GM18508 (cell line): Measurements from ENCODE around the gene SLC22A23.

Source experiments
- ATAC-seq: cut with Tn5 transposase; IDR thresholded peaks from one replicate; pipeline ENCODE4 v1.9.1; 2021; ENCODE audit warnings: moderate number of reproducible peaks; ENCODE audit not compliant: insufficient read depth, unreplicated experiment

The SLC22A23 gene

DNA sequence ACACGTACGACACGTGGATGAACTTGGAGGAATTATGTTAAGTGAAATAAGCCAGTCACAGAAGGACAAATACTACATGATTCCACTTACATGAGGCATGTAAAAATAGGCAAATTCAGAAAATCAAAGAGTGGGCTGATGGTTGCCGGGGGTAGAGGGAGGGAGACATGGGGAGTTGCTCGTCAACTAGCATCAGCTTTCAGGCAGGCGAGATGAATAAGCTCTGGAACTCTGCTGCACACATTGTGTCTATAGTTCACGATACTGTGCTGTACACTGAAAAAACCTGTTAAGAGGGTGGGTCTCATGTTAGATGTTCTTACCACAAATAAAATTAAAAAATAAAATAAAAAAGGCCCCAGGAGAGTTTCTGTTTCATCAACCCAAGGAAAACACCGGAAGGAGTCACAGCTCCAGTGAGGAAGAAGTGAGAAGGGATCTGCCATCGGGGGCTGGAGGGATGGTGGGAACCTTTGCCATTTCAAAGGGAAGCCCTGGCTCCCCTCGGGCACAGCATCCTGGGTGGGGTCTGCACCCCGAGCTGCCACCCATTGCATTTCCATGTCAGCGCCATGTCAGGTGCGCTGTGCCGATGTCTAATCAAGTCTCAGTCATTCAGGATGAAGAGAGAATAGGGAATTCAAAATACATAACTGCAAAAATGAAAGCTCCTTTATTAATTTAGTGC is 98.3 kb downstream of the SLC22A23 start:
- no peak for ATAC-seq

DNA sequence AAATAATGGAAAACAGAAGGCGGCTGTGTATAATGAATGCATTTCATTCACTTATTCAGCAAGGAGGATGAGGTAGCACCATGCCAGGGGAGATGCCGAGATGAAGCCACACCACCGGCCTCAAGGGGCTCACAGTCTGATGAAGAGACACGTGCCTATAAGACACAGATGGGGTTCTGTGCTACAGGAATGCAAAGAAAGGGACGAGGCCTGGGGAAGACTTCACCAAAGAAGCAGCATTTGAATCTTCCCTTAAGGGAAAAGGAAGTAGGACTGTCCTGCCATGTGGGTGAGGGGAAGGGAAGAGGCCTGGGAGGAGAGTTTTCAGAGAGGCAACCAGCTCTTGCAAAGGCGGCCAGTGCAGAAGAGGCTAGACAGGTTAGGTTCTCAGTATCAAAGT is 99.2 kb downstream of the SLC22A23 start:
- no peak for ATAC-seq

DNA sequence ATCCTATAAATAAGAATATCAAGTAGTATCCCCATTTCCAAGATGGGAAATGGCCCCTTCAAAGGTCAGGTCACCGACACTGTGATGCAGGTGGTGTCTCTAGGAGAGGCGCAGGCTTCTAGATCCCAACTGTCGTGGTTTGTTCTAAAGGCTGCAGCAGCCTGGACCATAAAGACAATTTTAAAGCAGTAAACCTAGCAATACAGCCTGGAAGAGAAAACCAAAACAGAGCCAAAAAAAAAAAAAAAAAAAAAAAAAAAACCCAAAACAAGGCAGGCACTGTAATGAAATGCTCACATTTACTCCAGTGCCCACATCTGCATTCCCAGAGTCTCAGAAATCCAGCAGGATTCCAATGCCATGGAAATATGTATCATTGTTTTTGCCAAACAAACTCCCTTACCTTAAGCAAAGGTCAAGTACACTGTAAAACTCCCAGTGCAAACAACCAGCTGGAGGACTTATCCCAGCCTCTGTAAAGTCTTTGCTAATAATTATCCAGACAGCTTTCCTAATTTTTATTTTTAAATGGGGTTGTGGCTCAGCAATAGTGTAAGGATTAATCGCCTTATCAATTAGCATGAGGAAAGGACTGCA is 99.9 kb downstream of the SLC22A23 start:
- no peak for ATAC-seq

DNA sequence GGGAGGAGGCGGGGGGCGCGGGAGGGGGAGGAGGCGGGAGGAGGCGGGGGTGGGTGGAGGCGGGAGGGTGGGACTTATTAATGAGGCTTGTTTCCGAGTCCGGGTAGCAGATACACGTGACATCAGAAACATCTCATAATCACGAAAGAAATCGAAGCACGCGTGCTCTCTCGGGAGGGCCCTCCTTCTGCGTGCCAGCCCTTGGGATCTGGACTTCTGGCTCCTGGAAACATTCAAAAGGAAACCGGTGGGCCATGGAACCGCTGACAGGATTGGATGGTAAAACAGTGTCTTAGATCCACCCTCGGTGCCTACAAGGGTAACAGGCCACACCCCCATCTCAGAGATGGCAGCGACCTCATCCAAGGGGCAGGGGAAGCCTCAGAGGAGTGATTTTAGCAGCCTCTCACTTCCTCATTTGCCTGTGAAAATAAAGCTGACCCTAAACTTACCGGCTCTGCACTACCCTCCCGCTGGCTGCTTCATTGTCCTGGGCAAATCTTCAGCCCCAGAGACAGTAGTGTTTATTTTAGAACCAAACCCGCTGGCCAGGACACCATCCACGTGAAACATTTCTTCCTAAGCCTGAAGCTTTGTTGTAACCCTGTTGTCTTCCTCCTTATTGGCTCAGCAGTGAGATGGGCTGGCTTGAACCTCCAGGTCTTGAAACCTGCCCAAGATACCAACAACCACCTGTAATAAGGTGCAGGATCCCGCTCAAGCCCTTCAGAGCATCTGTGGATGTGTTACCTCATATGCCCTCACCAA is 100.6 kb downstream of the SLC22A23 start:
- ATAC-seq = peak; percentile 86

DNA sequence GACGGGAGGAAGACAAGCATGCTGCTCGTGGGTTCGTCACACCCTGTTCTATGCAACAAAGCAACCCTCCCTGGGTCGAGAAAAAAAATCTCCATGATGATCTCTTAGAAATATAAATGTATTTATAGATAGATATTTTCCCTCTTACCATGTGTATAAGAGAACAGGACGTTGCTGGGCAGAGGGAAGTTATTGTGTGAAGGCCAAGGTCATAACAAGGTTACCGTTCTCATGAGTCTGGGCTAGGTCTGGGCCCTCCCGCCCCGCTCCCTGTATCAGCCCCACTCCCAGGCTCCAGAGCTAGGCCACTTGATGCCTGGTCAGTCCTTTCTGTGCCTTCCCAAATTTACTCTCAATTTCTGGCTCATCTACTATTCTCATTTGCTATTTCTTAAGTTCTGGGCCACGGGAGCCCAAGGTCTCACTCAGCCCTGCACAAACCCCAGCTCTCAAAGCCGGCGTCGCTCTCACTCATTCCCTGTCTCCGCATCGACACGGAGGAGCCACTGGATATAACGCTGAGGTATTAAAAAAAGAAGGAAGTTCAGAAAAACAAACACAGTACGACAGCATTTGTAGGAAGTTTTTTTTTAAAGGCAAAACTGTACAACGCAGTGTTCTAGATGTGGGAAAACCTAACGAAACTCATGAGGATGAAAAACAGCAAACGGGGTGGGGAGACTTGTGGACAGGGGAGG is 101.3 kb downstream of the SLC22A23 start:
- ATAC-seq = no peak

DNA sequence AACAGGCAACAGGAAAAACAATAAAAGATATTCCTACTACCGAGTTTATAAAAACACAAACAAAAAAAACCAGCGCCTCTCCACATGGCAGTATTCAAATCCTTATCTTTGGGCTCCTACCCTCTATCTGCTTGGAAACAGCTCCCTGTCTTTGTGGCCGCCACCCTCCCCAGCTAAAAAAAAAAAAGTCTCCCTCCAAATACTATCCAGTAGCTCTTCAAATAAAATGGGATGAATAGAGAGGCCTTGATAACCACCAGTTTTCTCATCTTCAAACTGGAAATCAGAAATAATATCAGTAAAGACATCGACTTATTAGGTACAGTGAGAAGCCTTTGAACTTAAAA is 101.9 kb downstream of the SLC22A23 start:
- ATAC-seq = no peak

DNA sequence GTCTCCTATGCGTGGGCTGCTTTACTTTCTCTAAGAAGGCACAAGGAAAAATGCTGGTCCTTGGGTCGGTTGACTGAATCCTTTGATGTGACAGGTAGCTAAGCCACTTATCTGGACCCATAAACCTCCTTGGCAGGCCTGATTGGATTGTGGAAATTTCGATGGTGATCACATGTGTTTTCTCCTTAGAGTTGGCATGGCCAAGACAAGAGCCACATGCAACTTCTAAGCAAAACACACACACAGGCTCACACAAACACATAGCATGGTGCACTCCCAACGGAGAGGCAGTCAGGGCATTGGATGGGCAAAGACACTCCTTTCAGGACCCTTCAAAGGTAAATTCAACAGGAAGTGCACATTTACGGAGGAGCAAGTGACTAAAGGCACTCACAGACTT is 102.9 kb downstream of the SLC22A23 start:
- no peak for ATAC-seq

DNA sequence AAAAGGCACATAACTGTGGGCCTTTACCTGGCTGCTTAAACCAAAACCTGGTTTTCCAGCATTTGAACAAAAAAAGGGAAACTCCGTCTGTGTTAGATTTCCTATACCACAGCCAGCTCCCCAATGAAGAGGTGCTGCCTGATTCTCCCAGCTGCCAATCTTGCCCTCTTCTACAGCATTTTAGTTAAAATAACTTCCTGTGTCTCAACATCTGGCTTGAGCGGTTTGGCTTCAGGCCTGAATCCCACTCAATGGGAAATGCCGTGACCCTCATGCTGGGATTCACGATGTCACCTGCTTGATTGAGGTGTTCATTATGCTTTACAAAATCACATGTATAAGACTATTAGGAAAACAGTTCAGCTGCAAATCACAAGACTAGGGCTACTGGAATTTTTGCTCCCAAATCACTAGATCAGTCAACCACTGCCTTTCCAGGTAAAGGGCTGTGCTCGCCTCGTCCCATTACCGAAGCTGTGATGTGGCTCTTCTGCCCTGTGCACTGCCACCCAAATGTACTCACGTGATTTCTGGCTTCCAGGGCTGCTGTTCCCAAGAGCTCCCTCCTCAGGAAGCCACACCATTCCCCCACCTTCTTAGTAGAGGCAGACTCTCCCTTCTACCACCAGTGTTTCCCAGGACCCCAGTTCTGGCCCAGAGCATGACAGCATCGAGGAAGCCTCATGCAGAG is 103.5 kb downstream of the SLC22A23 start:
- ATAC-seq = no peak

DNA sequence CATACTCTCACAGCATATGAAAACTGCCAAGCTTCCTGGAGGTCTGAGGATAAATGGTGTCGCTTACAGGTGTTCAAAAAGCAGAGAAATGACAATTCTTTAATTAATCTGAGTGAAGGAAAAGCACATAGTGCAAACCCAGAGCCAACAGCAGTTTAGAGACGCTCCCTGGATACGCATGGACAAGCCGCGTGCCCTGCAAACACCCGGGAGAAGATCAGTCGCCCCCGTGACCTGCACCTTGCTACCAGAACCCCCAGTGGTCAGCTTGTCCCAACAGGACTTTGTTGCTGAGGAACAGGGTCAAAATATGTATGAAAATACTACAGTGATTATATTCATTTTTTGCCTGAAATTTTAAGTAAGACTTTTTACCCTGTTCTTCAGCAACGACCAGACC is 104.2 kb downstream of the SLC22A23 start:
- no peak for ATAC-seq

DNA sequence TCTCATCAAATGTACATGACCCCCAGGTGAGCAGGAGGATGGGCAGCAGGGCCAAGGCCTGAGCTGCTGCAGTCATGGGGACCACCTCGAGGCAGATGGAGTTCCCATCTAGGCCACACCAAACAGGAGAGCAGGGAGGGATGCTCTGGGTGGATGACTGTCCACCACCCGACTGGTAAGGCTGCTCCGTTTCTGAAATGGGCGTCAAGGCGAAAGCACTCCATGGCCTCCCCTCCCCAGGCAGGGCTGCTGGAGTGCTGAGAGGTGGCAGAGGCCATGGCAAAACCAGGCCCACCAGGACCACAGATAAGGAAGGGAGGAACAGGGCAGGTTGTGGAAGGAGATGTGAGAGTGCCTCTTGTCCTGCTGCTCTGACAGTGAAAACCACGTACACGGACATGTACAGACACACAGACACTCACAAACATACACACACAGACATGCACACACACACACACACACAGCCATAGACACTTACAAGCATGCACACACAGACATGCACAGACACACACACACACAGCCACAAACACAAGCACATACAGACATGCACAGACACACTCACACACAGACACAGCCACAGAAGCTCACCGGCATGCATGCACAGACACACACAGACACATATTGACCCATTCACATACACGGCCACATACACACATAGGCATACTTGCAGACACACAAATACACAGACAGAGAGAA is 104.9 kb downstream of the SLC22A23 start:
- no peak for ATAC-seq

DNA sequence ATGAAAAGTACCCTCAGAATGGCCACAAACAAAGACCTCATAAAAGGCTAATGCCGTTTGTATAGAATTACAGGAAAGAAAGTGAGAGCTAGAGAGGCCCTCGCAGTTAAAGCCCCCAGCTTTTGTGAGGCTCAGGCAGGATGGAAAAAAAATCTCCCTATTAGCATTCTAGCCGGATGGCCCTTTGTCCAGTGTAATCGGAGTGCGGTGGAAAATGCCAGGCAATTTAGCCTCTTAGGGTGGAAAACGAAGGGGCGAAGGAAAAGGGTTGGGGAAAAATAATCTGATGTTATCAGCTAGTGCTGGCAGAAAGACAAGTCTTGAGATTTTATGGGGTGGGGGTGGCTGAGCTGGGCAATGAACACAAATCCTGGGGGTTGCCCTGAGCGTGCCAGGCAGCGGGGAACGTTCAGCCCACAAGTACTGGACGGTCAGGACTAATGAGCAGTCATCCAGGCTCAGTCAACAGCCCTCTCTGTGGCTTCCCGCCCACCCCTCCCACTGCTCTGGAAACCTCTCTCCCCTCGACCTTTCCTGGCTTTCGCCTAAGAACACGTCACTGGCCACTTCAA is 105.7 kb downstream of the SLC22A23 start:
- ATAC-seq = no peak

DNA sequence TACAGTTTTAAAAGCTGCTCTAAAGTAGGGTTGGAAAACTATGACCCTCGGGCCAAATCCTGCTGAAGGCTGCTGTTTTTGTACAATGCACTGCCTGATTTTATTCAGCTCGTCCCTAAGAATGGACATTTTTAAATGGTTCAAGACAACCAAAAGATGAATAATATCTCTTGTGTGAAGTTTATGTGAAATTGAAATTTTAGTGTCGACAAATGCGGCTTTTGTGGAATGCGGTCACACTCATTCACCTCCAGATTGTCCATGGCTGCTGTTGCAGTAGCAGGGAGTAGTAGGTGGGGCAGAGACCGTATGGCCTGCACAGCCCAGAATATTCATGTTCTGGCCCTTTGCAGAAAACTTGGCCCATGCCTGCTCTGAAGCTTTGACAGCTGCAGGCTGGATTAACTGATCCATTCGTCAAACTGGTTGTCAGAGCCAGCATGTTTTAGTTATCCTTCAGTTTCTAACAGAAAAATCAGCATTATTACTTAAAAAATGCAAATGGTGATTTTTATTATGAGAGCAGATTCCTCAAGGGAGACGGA is 106.5 kb downstream of the SLC22A23 start:
- no peak for ATAC-seq

DNA sequence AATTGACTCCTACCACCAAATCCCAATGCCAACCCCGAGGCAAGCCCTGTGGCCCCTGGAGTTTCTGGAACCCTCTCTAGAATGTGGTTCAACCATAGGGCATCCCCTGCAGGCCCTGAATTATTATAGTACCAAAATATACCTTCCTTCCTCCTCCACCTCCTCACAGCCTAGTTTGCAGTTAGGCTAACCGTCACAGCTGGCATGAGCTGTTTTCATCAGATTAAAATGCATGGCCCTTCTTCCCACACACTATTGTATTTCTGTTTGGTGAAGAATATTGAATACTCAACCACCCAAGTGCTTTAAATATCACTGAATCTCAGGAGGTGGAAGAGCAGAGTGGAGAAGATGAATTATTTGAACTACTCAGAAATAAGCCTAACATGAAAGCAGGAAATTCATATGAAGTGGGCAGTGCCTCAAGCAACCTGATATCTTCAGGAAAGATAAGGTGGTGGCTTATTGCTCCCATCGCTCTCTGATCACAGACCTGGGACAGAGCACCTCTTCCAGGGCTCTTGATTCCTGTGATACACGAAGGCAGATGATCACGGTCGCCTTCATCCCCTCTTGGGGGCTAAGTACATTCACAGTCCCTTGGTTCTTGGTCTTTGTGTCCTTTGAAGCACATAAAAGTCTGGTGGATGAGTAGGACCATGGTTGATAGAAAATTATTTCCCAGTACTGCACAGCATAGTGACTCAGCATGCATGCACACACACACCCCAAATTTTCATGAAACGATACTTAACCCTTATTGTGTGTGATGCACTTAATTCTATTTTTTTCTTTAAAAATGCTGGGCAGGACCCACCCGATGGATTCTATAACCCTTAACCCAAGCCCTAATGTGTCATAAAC is 107.2 kb downstream of the SLC22A23 start:
- no peak for ATAC-seq

DNA sequence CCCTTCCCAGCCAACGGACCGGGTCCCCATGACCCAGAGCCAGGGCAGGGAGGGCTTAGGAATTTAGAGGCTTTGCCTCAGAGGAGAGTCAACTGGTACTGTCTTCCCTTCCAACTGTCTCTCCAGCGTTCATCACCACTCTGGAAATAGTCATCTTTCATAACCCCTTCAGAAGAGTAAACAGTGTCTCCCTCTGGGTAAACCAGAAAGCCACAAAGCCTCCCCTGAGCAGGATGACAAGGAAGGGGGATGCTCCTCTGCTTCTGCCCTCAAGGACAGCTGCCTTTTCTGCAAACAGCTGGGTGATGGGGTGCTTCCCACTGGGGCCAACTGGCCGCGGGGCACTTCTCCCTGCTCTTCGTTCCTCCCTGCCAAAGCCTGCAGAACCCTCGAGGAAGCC is 108.0 kb downstream of the SLC22A23 start:
- ATAC-seq = no peak

DNA sequence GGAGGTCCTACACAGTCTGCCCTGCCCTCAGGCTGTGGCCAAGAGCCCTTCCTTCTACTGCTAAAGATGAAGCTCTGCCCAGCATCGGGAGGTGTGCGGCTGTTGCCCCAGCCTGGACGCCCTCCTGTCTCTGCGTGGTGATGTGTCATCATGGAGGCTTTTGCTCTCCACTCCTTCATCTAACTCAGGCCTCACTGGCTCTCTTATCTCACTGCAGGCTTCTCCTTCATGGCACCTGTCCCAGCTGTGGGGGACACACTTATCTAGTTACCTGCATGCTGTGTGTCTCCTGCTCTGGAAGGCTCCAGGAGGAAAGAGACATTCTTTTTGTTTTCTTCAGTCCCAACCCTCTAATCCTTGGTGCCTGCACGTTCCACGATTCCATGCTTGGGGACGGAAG is 109.0 kb downstream of the SLC22A23 start:
- ATAC-seq = no peak

DNA sequence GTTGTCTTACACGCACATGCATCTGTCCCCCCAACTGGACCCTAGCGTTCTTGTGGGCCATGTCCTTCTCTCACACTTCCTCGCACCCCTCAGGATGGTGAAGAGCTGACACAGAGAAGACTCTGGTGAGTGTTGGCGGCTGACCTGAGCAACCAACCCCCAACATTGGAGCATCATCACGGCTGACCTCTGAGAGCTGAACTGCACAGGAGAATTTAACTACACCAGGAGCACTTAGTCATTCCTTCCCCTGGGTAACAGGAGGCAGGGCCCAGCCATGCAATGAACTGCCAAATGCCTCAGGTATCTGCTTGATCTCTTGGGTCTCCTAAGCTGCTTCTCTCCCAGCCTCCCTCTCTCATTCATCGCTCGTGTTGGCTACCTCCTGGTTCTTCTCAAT is 109.6 kb downstream of the SLC22A23 start:
- ATAC-seq = no peak

DNA sequence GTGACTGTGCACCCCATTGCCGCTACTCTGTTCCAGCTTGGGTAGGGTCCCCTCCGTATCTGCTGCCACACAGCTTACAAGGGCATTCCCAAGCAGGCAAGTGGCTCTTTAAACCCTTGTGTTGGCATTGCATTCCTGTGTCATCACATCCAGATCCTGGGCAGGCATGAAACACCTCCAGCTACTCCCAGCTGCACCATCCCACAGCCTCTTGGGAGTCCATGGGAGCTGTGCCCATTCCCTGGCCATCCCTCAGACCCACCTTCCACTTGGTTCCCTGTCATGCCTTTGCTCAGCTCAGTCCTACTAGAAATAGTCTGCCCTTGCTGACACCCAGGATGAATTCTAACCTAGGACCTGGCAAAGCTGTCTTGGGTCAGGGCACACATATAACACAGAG is 110.4 kb downstream of the SLC22A23 start:
- ATAC-seq = no peak

DNA sequence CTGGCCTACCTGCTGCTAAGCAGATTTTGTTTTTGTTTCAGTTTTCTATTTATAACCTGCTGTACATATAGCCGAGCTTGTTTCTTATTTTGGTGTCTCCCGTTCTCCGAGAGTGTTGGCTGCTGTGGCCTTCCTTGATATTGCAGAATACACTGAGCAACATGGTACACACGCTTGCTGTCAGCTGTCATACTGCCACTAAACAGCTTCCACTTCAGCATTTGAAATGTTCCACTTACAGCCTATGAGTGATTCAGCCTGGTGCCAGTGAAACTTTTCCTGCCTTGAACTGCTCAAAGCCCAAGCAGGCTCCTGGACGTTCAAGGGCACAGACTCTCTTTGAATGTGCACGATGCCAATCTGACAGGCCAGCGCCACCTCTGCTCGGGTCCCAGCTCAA is 111.0 kb downstream of the SLC22A23 start:
- no peak for ATAC-seq
